Activated T-helper 1 cell treated with anti-CD3 and anti-CD28 coated beads, Interleukin-12 subunit alpha, Interleukin-12 subunit beta, Interleukin-2, Interleukin-4 antibody, amounts not matched to agents 30 ng/mL and 10 ng/mL and 1 ng/mL, durations not matched to agents 14 hours and 24 hours and 36 hours (primary cell): ENCODE data around the gene NOL4L. TPM values are rescaled to one million over a fixed set of nuclear protein-coding genes. Genes with fewer than 3 reads are reported as not detected.

Source experiments
- DNase-seq: peaks from one replicate; pipeline ENCODE4 v3.0.0; 2021; ENCODE audit warnings: low spot score
- H3K27ac Mint-ChIP-seq: one replicate; pipeline ENCODE4 v1.8.0; 2021; ENCODE audit warnings: mild to moderate bottlenecking, mixed read lengths
- H3K27me3 Mint-ChIP-seq: one replicate; pipeline ENCODE4 v1.8.0; 2022; ENCODE audit warnings: mild to moderate bottlenecking, moderate library complexity, mixed read lengths; ENCODE audit not compliant: insufficient read depth
- H3K36me3 Mint-ChIP-seq: one replicate; pipeline ENCODE4 v1.8.0; 2021; ENCODE audit warnings: low read depth, mixed read lengths
- H3K4me1 Mint-ChIP-seq: one replicate; pipeline ENCODE4 v1.8.0; 2021; ENCODE audit warnings: low read depth, mixed read lengths
- H3K4me3 Mint-ChIP-seq: one replicate; pipeline ENCODE4 v1.8.0; 2021; ENCODE audit warnings: mild to moderate bottlenecking, moderate library complexity, mixed read lengths
- H3K9me3 Mint-ChIP-seq: one replicate; pipeline ENCODE4 v1.8.0; 2021; ENCODE audit warnings: mixed read lengths
- intact Hi-C: fragments of 100-400 bp; cut with micrococcal nuclease; formaldehyde crosslinking; loops from one replicate; pipeline ENCODE4 v1.15.1; 2024
- total RNA-seq: library from RNA; stranded (reverse); gene quantifications from 2 replicates; pipeline ENCODE4 v1.2.3, GENCODE V29; 2022

The NOL4L gene
- total RNA-seq, 1 donor from 2014 or later = 14.3 TPM

- Mint-ChIP-seq H3K4me1 (peaks cover 31% of the 10 kb centered on the region), H3K27ac (no peak overlapping the region), H3K4me3 (no peak overlapping the region), H3K36me3 (peaks cover 3% of the 10 kb centered on the region), H3K9me3 (no peaks in the 10 kb centered on the region), H3K27me3 (no peaks in the 10 kb centered on the region)
- intact Hi-C loops = no loop called here
- DNase-seq = no peak
Measured at GRCh38 chr20:32555584-32555983, 29.5 kb downstream of the NOL4L start.

GRCh38 chr20:32554965-32555289, 30.2 kb downstream of the NOL4L start:
- no peak for DNase-seq
- Mint-ChIP-seq H3K27me3 (no peaks in the 10 kb centered on the region), H3K9me3 (no peaks in the 10 kb centered on the region), H3K36me3 (peaks cover 3% of the 10 kb centered on the region), H3K4me1 (peaks cover 26% of the 10 kb centered on the region), H3K4me3 (no peak overlapping the region), H3K27ac (peak overlapping the region; percentile 38)
- intact Hi-C loops = no loop called here

GRCh38 chr20:32553618-32554017, 31.5 kb downstream of the NOL4L start:
- no peak for DNase-seq
- Mint-ChIP-seq H3K27me3 (no peaks in the 10 kb centered on the region), H3K9me3 (no peaks in the 10 kb centered on the region), H3K27ac (peak overlapping the region; percentile 21), H3K36me3 (peaks cover 3% of the 10 kb centered on the region), H3K4me3 (no peak overlapping the region), H3K4me1 (peaks cover 26% of the 10 kb centered on the region)
- intact Hi-C loops = no loop called here

- intact Hi-C loops = no loop called here
- no peak for DNase-seq
- Mint-ChIP-seq H3K4me1 (peaks cover 41% of the 10 kb centered on the region), H3K27ac (no peak overlapping the region), H3K4me3 (no peak overlapping the region), H3K27me3 (no peaks in the 10 kb centered on the region), H3K9me3 (no peaks in the 10 kb centered on the region), H3K36me3 (peaks cover 3% of the 10 kb centered on the region)
Measured at GRCh38 chr20:32551693-32552092, 33.4 kb downstream of the NOL4L start.

GRCh38 chr20:32549842-32550241, 35.3 kb downstream of the NOL4L start:
- no peak for DNase-seq
- peaks cover 34% of the 10 kb centered on the region for H3K4me1 Mint-ChIP-seq
- H3K27me3 Mint-ChIP-seq = no peaks in the 10 kb centered on the region
- no peaks in the 10 kb centered on the region for H3K9me3 Mint-ChIP-seq
- H3K4me3 Mint-ChIP-seq = no peak overlapping the region
- intact Hi-C loops = no loop called here
- peaks cover 3% of the 10 kb centered on the region for H3K36me3 Mint-ChIP-seq
- no peak overlapping the region for H3K27ac Mint-ChIP-seq

- no peak overlapping the region for H3K4me3 Mint-ChIP-seq
- peaks cover 2% of the 10 kb centered on the region for H3K27me3 Mint-ChIP-seq
- H3K4me1 Mint-ChIP-seq = peaks cover 26% of the 10 kb centered on the region
- no peak overlapping the region for H3K27ac Mint-ChIP-seq
- peaks cover 12% of the 10 kb centered on the region for H3K36me3 Mint-ChIP-seq
- H3K9me3 Mint-ChIP-seq = no peaks in the 10 kb centered on the region
- intact Hi-C loops = no loop called here
- no peak for DNase-seq
Measured at GRCh38 chr20:32547753-32548034, 37.4 kb downstream of the NOL4L start.

GRCh38 chr20:32546918-32547752, 38.0 kb downstream of the NOL4L start:
- H3K9me3 Mint-ChIP-seq = no peaks in the 10 kb centered on the region
- intact Hi-C loops = no loop called here
- DNase-seq = no peak
- H3K4me3 Mint-ChIP-seq = no peak overlapping the region
- H3K27ac Mint-ChIP-seq = no peak overlapping the region
- peaks cover 2% of the 10 kb centered on the region for H3K27me3 Mint-ChIP-seq
- peaks cover 12% of the 10 kb centered on the region for H3K36me3 Mint-ChIP-seq
- H3K4me1 Mint-ChIP-seq = peaks cover 32% of the 10 kb centered on the region

- Mint-ChIP-seq H3K4me1 (peaks cover 46% of the 10 kb centered on the region), H3K36me3 (peaks cover 13% of the 10 kb centered on the region), H3K4me3 (no peak overlapping the region), H3K9me3 (no peaks in the 10 kb centered on the region), H3K27me3 (peaks cover 2% of the 10 kb centered on the region), H3K27ac (no peak overlapping the region)
- no peak for DNase-seq
- intact Hi-C loops = no loop called here
Measured at GRCh38 chr20:32544893-32545840, 40.0 kb downstream of the NOL4L start.

- Mint-ChIP-seq H3K9me3 (no peaks in the 10 kb centered on the region), H3K27me3 (peaks cover 2% of the 10 kb centered on the region), H3K4me1 (peaks cover 55% of the 10 kb centered on the region), H3K4me3 (no peak overlapping the region), H3K36me3 (peaks cover 15% of the 10 kb centered on the region), H3K27ac (no peak overlapping the region)
- intact Hi-C loops = no loop called here
- DNase-seq = no peak
Measured at GRCh38 chr20:32544260-32544722, 40.8 kb downstream of the NOL4L start.

- Mint-ChIP-seq H3K9me3 (no peaks in the 10 kb centered on the region), H3K36me3 (peaks cover 15% of the 10 kb centered on the region), H3K4me1 (peaks cover 60% of the 10 kb centered on the region), H3K4me3 (no peak overlapping the region), H3K27me3 (peaks cover 2% of the 10 kb centered on the region), H3K27ac (no peak overlapping the region)
- intact Hi-C loops = no loop called here
- no peak for DNase-seq
Measured at GRCh38 chr20:32543570-32544259, 41.4 kb downstream of the NOL4L start.

- intact Hi-C loops = no loop called here
- H3K4me1 Mint-ChIP-seq = peaks cover 61% of the 10 kb centered on the region
- H3K27me3 Mint-ChIP-seq = peaks cover 2% of the 10 kb centered on the region
- H3K27ac Mint-ChIP-seq = no peak overlapping the region
- H3K36me3 Mint-ChIP-seq = peaks cover 15% of the 10 kb centered on the region
- no peak overlapping the region for H3K4me3 Mint-ChIP-seq
- no peak for DNase-seq
- no peaks in the 10 kb centered on the region for H3K9me3 Mint-ChIP-seq
Measured at GRCh38 chr20:32542259-32542615, 42.9 kb downstream of the NOL4L start.

GRCh38 chr20:32541323-32542258, 43.5 kb downstream of the NOL4L start:
- Mint-ChIP-seq H3K27me3 (peaks cover 2% of the 10 kb centered on the region), H3K27ac (peak overlapping the region; percentile 98), H3K9me3 (no peaks in the 10 kb centered on the region), H3K4me3 (no peak overlapping the region), H3K36me3 (peaks cover 15% of the 10 kb centered on the region), H3K4me1 (peaks cover 59% of the 10 kb centered on the region)
- intact Hi-C loops = no loop called here
- DNase-seq = no peak
